ENCODE data around the gene CLTC. TPM values are rescaled to one million over a fixed set of nuclear protein-coding genes. Genes with fewer than 3 reads are reported as not detected.

CLTC gene
- total RNA-seq, 1 donor: 487 TPM

- no peak overlapping the region for H3K4me3 ChIP-seq (ENCODE audit: low read depth, low read length)
- DNase-seq (ENCODE audit: low read depth): no peak
- no peak for TF ChIP-seq CTCF (IDR thresholded peaks at IDR 0.05; ENCODE audit: insufficient read depth, low read length)
Measured at GRCh38 chr17:59642565-59642964, 22.9 kb downstream of the CLTC start.

GRCh38 chr17:59643159-59644140 is 23.8 kb downstream of the CLTC start:
- TF ChIP-seq CTCF (IDR thresholded peaks at IDR 0.05; ENCODE audit: insufficient read depth, low read length): no peak
- DNase-seq (ENCODE audit: low read depth): peak; percentile 60

GRCh38 chr17:59647288-59647687 is 27.6 kb downstream of the CLTC start:
- TF ChIP-seq CTCF (IDR thresholded peaks at IDR 0.05; ENCODE audit: insufficient read depth, low read length): no peak
- no peak for DNase-seq (ENCODE audit: low read depth)
- no peak overlapping the region for H3K4me3 ChIP-seq (ENCODE audit: low read depth, low read length)

More at GRCh38 chr17:59643159-59644140, 23.8 kb downstream of the CLTC start:
- no peak overlapping the region for H3K4me3 ChIP-seq (ENCODE audit: low read depth, low read length)

DNA sequence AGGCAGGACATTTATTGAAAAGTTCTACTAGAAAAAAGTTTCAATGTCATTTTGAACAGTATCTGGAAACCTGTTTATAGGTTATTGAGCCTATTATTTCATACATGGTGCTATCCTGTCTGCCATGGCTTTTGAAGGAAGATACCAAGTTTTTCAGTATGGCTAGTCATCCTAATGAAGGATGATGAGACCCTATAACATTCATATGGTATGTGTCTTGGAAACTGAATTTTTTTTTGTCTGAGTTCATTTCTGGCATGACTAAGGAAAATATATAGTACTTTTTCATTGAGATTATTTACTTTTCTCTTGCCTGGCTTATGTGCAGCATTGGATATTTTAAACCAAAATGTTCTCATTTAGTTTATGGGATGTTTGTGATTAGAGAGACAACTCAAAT is 30.2 kb downstream of the CLTC start:
- TF ChIP-seq CTCF (IDR thresholded peaks at IDR 0.05; ENCODE audit: insufficient read depth, low read length): no peak
- no peak for DNase-seq (ENCODE audit: low read depth)
- no peak overlapping the region for H3K4me3 ChIP-seq (ENCODE audit: low read depth, low read length)

DNA sequence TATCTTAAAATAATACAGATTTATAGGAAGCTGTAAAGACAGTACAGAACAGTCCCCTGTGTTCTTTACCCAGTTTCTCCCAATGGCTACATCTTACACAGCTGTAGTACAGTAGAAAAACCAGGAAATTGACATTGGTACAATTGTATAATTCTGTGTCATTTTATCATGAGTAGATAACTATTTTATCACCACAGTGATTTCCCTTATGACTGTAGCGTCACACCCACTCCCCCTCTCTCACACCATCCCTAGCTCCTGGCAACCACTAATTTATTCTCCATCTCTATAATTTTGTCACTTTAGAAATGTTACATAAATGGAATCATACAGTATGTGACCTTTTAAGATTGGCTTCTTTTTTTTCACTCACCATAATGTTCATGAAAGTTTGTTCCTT is 30.9 kb downstream of the CLTC start:
- no peak overlapping the region for H3K4me3 ChIP-seq (ENCODE audit: low read depth, low read length)
- DNase-seq (ENCODE audit: low read depth): no peak
- TF ChIP-seq CTCF (IDR thresholded peaks at IDR 0.05; ENCODE audit: insufficient read depth, low read length): no peak

DNA sequence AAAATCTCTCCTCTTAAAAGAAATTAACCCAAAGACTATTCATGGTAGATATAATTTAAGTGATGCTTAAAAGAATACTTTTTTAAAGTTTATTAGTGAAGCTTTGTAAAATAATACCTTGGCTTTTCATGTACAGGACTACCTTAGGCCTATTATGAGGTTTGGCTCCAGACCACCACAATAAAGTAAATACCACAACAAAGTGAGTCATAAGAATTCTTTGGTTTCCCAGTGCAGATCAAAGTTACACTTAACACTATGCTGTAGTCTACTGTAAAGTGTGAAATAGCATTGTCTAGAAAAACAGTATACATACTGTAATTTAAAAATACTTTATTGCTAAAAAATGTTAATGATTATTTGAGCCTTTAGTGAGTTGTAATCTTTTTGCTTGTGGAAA is 31.7 kb downstream of the CLTC start:
- DNase-seq (ENCODE audit: low read depth): no peak
- no peak for TF ChIP-seq CTCF (IDR thresholded peaks at IDR 0.05; ENCODE audit: insufficient read depth, low read length)
- H3K4me3 ChIP-seq (ENCODE audit: low read depth, low read length): no peak overlapping the region
